Stromal cell of bone marrow (primary cell): ENCODE data around the gene TBC1D13.
A peak's percentile ranks its signal among the peaks of the same experiment; 100 is the strongest.
"Not testable (repeated sequence)": the region's sequence is repeated elsewhere in the genome, so short reads cannot be mapped to it uniquely, and the experiment has no call there.

ENCODE experiments used
- DNase-seq: peaks from one replicate; pipeline ENCODE4 v3.0.0-alpha.2; 2012; ENCODE audit warnings: low read depth

Gene TBC1D13

GRCh38 chr9:128821584-128822406 lies 34.7 kb downstream of the TBC1D13 start:
- DNase-seq = no peak

GRCh38 chr9:128822407-128823042 lies 35.5 kb downstream of the TBC1D13 start:
- DNase-seq = no peak

GRCh38 chr9:128823362-128823902 lies 36.4 kb downstream of the TBC1D13 start:
- DNase-seq = no peak

- DNase-seq = no peak
These were observed 36.9 kb downstream of the TBC1D13 start for GRCh38 chr9:128823903-128824406.

- no peak for DNase-seq
These were observed 37.9 kb downstream of the TBC1D13 start for GRCh38 chr9:128824911-128825310.

GRCh38 chr9:128825923-128826700 lies 39.1 kb downstream of the TBC1D13 start:
- no peak for DNase-seq

- DNase-seq = no peak
These were observed 41.2 kb downstream of the TBC1D13 start for GRCh38 chr9:128828267-128828666.

GRCh38 chr9:128828719-128829452 lies 41.8 kb downstream of the TBC1D13 start:
- no peak for DNase-seq

GRCh38 chr9:128829477-128830251 lies 42.6 kb downstream of the TBC1D13 start, which contains the start of gene SPOUT1:
TSS of gene SPOUT1 (minus strand) at chr9:128829794. CDS start at chr9:128829780, 14 bp downstream.
- DNase-seq = peak; percentile 85

- DNase-seq = no peak
These were observed 46.6 kb downstream of the TBC1D13 start for GRCh38 chr9:128833696-128834095.

- no peak for DNase-seq
These were observed 48.5 kb downstream of the TBC1D13 start for GRCh38 chr9:128835246-128836210.

GRCh38 chr9:128836509-128837145 lies 49.6 kb downstream of the TBC1D13 start:
- no peak for DNase-seq

- no peak for DNase-seq
These were observed 51.3 kb downstream of the TBC1D13 start for GRCh38 chr9:128838338-128838737.

GRCh38 chr9:128840524-128840923 lies 53.5 kb downstream of the TBC1D13 start:
- no peak for DNase-seq

GRCh38 chr9:128841694-128842492 lies 54.8 kb downstream of the TBC1D13 start:
- no peak for DNase-seq

GRCh38 chr9:128843171-128843570 lies 56.1 kb downstream of the TBC1D13 start:
- DNase-seq = not testable (repeated sequence)

- no peak for DNase-seq
These were observed 58.3 kb downstream of the TBC1D13 start for GRCh38 chr9:128845186-128845931.
